CD4-positive, alpha-beta T cell treated with Interleukin-6 for 4 hours (primary cell): ENCODE data around the gene AKAP13.

Experiments
- DNase-seq: peaks from one replicate; pipeline ENCODE4 v3.0.0-alpha.2; 2020; ENCODE audit warnings: mixed read lengths

The AKAP13 gene

DNA sequence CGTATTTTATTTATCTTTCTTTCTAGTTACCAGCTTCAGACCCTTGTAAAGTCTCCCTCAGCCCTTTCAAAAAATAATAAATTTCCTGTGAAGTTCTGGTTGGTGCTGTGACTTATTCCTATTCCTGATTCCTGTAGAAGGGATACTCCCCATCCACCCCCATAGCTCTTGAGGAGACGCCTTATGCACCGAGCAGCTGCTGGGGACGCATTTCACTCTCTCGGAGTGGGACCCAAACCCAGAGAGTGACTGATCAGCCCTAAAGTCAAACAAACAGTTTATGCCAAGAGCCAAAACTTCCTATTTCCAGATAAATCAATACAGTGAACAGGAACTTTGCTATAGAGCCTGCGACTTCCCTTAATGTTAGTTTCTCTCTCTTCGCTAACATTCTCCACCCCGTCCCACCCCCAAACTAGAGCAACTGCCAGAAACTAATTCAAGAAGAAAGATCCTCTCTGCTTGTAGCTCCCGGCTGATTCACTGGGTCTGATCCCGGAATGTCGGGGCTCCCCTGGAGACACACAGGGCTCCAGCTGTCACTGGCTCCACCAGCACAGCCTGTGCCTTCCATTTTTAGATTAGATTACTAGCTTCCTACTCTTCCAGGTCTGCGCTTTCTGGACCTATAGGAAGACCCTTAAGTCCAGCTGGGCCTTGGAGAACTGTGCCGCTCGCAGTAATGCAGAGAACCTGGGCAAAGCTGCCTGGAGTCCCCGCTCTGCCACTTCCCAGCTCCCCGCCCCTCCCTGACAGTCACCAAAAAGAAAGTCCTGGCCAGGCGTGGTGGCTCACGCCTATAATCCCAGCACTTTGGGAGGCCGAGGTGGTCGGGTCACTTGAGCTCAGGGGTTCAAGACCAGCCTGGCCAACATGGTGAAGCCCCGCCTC is 369.1 kb downstream of the AKAP13 start:
- no peak for DNase-seq

DNA sequence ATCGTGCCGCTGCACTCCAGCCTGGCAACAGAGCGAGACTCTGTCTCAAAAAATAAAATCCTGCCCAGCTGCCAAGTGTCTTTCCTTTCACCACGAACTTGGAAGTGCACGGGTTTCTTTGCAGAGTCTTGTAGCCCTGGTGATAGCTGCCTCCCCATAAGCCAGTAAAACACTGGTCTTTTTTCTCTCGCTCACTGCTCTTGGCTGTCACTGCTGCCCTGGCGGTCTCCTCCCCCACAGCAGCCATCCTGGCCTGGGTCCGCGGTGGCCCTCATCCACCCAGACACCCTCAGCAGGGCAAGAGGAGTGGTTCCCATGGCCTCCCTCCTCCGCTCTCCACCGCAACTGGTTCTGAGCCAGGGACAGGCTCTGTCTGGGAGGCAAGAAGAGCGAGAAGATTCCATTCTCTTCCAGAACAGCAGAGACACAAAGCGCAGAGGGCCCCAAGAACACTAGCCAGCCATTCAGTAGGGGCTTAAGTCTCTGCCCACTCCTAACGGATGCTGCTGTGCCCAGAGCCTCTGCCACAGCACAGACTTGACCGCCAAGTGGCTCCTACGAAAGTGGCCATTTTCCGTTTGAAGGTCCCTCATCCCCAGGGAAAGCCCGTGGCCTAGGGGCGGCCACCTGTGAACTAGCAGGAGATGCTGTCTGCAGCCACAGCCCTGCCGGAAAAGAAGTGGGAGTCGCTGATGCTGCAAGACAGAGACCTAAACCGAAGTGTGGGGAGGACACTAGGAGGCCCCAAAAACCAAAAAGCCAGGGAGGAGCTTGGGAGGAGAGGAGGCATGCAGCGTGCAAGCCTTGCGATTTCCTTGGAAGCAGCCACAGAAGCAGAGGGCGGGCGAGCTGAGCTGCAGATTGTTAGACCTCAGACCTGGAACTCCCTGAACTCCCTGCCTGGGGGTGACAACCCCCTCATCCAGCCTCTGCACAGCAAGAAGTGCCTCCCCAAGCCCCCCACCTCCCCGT is 370.2 kb downstream of the AKAP13 start:
- DNase-seq: no peak

DNA sequence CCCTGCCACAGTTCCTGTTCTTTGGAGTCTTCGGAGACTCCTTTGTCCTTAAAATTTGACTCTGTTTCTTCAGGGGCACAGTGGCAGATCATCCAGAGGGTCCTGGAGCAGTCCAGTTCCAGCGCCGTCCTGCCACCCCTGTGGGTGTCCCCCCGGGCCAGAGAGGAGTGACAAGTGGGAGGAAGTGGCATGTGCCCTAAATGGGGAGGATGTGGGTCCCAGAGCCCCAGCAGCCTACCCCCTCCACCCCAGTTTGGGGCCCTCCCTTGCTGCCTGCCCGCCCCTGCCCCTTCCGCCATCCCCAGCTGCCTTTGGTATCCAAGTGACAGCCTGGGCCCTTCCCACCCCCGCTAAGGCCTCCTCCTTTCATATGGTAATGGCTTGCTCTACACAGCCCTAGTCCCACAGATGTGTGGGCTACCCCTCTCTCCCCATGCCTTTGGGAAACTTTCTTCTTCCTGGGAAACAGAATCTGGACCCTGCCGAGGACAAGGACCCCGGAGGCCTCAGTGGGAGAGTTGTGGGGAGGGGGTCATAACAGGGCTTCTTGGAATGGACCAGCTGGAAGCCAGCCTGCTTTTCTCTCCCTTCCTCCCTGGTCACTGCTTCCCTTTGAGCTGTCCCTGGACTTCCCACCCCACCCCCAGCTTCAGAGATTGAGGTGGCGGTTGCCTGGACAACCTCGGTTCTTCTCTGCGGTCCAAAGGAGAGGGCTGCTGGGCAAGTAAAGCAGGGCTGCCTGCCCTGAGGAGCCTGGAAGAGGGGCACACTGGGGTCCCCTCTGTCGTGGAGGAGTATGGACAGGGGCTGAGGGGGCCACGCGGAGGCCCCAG is 371.1 kb downstream of the AKAP13 start:
- no peak for DNase-seq

DNA sequence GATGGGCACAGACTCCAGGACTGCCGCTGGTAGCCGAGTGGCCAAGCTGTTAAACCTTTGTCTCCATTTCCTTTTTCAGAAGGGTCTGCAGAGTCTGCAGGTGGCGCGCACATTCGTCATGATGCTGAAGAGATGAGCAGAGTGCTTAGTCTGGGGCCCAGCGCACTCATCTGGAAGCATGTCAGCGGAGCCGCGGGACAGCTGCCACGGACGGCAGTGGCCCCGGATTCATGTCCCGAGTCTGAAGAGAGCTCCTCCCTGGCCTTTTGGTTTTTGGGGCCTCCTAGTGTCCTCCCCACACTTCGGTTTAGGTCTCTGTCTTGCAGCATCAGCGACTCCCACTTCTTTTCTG is 371.7 kb downstream of the AKAP13 start:
- DNase-seq: no peak

DNA sequence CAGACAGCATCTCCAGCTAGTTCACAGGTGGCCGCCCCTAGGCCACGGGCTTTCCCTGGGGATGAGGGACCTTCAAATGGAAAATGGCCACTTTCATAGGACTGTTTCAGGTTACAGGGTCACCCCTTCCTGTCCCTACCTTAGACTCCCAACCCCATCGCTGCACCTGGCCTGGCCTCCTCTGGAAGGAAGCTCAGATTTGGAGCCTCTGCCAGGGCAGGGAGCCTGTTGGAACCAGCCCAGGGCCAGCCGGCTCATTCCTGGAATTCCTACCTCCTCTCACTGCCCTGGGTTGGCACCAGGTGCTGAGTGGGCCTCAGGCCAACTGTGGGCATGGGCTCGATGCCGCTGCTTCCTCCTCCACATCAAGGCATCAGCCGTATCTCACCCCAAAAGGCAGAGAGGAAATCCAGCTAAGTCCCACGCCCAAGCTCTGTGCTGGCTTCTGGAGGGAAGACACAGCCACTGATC is 372.1 kb downstream of the AKAP13 start:
- no peak for DNase-seq

DNA sequence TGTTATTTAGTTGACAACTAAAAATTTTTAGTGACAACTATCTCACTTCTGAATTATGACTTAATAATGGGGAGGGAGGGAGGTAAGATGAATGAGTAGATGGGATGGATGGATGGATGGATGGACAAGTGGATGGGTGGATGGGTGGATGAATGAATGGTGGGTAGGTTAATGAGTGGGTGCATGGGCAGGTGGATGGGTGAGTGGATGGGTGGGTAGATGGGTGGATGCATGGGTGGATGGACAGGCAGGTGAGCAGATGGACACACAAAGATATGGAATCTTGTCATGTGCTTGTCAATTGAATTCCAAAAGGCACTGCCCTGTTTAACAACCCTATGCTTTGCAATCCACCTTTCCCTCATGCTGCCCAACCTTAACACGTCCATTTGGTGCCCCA is 372.9 kb downstream of the AKAP13 start:
- DNase-seq: no peak

DNA sequence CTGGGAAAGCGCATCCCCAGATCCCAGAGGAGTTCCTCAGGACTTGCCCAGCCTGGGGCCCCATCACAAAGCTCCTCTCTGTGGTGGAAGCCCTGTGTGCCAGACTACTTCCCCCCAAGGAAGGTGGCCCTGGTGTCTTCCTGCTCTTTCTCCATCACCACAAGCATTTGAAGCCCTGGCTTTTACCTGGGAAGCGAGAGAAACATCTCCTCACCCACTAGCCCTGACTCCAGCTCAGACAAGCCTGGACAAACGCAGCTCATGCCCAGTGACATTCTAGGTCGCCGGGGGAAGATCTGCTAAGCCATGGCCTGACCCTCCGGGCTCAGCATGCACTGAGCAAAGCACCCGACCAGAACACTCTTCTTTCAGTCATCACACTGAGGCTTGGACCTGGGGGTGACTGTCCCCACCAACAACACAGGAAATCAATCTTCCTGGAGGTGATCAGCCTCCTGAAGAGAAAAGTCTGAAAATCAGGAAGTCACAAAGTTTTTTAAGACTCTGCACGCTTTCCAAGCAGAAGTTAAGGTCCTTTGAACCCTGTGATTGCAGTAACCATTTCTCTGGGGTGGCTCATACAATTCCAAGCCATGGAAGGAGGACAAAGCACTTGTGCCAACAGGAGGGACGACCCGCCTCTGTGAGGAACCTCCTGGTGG is 373.5 kb downstream of the AKAP13 start:
- DNase-seq: no peak

DNA sequence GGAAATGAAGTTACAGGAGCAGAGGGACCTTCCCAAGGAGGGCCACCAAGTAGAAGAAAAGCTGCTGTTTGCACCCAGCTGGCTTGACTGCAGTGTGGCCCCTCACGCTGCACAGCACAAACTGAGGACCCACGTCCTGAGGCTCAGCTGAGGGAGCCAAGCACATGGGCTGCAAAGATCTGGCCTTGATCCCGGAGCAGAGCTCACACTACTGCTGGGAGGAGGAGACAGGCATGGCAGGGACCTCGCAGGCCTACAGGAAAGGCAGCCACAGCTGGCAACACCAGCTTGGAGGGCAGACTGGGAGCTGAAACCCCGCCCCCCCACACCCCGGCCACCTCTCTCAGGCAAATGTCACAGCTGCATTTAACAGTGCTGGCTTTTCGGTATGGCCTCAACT is 374.6 kb downstream of the AKAP13 start:
- no peak for DNase-seq

DNA sequence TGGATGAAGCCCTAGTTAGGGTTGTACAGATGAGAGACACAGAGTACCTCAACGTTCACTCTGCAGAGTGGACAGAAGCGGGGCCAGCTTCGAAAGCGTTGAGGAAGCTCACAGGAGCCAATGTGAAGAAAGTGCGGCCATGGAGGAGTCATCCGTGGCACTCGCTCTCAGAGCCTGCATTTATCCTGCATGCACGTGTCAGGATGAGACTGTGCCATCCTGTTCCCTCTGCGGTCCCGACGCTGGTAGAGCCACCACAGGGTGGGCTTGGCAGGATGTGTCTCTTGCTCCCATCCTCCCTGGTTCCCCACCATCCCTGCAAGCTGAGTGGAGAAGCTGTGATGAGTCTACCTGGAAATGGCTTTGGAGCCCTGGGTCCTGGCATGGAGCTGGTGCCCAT is 375.1 kb downstream of the AKAP13 start:
- DNase-seq: no peak

DNA sequence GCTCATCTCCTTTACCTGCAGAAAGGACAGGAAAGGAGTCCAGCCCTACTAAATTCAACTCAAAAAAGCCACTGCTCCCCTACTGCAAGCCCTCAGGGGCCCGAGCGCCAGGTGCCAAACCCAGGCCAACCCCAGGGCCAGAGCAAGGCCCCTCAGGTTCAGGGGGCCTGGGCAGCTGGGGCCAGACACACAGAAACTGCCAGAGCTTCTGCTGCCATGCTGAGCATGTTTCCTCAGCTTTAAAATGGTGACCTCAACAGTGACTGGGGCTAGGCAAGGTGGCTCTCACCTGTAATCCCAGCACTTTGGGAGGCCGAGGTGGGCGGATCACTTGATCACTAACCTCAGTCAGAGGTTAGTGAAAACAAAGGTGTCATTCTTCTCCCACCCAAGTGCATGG is 375.5 kb downstream of the AKAP13 start:
- DNase-seq: no peak

DNA sequence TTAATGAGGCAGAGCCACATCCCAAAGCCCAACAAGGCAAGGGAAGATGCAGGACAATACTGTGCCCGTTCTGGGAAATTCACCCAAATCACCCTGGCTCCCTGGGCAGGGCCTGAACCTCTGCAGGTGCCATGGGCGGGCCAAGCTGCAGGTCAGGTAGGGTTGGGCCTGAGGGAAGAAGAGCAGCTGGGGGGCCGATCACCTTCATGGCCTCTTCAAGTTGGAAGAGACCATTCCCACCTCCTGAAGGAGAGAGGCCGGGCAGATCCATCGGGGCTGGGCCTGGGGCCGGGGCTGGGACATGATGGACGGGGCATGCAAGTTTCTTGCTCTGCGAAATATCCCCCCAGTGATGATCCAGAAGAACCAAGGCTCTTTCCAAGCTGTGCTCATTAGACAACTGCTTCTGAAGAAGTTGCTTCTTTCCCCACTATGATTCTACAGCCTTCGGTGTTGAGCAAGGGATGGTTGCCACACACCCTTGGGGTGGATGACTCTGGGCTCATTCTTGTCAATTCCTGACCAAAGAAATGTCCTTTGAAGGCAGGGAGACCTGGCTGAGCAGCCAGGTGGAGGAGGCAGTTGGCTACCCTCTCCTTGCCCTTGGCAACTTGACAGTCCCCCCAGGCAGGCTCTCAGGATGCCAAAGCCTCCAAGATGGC is 376.1 kb downstream of the AKAP13 start:
- DNase-seq: no peak

DNA sequence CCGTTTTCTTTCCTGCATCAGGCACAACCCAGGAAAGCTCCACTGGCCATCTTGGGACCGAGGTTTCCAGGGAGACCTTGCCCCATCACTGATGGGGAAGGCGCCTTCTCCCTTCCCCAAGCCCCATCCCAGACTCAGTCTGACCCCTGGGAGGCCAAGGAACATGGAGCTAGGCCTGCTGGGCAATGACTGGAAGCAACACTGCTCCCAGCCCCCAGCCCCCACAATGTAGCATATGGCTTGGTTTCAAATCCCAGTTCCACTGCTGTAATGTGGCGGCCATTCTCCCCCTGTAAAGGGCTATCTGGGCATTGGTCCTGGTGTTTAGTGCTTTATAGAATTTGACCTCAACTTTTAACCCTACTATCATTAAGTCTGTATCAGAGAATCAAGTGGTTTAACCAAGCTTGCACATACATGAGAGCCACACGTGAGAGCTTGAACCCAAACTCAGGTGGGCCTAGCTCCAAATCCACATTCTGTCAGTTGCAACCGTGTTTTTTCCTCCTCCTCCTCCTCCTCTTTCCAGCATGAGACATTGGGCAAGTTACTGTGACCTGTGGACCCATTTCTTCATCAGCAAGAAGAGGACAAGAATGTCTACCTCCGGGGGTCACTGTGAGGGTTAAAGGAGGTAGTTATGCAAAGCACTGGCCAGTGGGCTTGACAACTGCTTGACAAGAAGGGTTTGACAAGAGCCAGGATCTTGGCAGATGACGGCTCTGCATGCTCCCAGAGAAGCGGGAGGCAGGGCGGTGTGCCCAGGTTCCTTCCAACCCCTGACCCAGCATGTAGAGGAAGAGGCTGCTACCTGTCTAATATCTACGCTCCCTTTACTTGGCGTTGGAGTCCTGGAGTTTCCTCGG is 376.9 kb downstream of the AKAP13 start:
- no peak for DNase-seq

DNA sequence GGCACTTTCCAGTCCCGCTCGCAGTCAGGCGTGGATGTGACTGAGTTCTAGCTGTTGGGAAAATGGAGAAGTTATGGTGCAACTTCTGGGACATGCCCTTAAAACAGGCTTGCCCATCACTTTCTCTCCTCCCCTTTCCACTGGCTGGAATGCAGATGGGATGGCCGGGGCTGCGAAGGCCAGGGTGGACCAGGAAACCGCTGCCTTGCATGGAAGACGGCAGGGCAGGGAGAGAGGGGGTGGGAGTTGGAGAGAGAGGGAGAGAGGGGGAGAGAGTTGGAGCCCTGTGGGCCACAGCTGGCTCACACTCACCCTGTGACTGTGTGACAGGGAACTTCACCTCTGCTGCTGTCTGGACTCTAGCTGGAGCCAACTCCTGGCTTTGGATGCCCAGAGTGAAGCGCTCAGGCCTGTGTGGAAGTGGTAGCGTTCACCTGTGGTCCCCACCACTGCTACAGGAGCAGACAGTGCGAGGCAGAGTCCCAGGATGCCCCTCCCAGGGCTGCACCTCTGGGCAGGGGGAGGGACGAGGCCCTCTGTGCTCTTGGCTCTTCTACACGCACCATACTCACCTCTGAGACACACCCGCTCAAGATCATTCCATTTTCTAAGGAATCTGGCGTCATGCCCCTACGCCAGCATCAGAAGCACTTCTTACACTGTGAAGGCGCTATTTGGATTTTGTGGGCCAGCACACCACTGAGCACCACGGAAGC is 377.7 kb downstream of the AKAP13 start:
- DNase-seq: no peak

DNA sequence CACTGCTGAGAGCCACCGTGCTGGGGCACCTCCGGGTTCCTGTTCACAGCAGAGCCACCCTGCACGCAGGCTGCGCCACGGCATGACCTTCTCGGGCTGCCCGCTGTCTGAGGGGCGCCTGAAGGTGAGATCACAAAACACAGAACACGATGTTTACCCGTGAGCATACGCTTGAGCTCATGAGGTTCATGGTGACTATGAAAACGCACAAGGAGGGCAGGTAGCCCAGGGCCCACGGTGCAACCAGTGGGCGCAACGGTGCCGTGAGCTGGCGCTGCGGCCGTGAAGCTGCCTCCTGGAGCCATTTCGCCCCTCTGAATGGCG is 378.2 kb downstream of the AKAP13 start:
- DNase-seq: no peak

DNA sequence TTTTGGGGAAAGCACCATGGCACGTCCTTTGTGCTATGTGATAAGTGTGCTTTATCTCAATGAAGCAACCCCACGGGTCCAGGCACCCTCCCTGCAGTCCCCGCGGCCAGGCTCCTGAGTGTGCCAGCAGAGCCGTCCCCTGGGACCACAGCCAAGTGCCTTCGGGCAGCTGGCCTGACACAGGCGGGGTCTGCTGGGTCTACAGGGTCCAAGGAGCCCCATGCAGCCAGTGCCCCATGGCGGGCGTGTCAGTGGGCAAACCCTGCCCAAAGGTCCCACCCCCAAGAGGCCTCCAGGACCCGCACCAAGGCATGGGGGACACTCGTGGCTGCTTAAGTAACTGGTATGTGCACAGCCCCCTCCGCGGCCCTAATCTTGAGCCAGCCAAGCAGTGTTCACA is 379.0 kb downstream of the AKAP13 start:
- no peak for DNase-seq

DNA sequence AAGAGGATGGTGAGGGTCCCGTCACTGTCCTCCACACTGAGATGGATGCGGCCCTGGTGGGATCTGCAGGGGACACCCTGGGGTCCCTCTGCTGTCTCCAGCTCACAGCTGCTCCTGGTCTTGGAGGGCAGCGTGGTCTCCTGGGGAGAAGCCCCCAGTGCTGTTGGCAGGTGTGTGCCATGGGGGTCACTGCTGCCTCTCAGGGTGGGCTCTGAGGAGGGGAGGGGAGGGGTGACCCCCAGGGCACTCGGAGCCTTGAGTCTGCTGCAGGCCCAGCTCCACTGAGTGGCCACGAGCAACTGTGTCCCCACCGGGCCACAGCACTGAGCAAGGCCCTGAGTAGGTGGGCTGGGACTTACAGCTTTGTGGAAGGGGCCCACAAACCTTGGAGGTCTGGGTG is 379.6 kb downstream of the AKAP13 start:
- no peak for DNase-seq

DNA sequence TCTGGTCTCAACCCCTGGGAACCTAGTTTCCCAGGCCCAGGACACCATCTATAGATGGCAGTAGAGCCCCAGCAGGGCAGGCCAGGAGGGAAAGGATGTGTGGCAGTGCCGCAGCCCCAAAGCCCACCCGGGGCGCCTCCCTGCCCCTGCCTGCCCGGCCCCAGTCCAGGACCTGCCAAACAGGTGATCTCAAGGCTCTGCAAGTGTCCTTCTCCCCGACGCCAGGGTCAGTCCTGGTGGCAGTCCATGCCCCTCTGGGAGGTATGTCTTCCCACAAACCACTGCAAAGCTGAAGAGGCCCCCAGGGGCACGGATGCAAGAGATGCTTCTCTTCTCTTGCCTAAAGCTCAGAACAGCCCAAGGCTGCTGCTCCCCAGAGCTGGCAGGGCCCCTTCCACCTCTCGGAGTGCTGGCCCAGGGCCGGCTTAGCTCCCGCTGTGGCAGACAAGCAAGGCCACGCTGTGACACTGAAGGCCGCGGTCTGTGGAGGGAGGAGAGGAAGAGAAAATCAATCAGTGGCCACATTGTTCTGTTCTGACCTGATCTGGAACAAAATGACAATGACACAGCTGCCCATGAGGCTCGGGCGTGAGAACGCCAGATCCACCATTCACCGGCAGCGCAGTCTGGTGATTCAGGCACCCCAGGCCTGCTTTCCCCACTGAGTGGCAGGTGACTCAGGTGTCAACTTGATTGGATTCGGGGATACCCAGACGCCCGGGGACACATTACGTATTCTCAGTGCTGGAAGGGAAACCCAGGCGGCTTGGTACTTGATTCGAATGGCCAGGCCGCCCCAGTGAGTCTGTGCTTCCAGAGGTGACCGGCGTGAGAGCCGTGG is 380.3 kb downstream of the AKAP13 start:
- no peak for DNase-seq

DNA sequence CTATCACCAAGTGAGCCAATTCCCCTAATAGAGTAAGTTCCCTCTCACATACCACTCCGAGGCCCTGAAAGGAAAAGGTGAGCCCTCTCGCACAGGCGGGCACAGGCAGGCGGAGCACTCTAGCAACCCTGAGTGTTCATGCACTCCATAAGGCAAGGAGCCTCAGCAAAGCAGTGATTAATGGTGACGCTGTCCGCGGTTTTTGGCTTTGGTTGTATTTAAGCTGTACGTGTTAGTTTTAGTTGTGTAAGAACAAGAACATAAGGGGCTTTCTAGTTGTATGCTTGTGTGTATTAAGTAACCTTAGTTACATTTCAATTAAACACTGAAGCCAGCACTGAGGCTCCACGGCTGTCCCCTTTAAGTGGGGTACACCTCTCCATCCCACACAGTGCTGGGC is 381.2 kb downstream of the AKAP13 start:
- DNase-seq: no peak

DNA sequence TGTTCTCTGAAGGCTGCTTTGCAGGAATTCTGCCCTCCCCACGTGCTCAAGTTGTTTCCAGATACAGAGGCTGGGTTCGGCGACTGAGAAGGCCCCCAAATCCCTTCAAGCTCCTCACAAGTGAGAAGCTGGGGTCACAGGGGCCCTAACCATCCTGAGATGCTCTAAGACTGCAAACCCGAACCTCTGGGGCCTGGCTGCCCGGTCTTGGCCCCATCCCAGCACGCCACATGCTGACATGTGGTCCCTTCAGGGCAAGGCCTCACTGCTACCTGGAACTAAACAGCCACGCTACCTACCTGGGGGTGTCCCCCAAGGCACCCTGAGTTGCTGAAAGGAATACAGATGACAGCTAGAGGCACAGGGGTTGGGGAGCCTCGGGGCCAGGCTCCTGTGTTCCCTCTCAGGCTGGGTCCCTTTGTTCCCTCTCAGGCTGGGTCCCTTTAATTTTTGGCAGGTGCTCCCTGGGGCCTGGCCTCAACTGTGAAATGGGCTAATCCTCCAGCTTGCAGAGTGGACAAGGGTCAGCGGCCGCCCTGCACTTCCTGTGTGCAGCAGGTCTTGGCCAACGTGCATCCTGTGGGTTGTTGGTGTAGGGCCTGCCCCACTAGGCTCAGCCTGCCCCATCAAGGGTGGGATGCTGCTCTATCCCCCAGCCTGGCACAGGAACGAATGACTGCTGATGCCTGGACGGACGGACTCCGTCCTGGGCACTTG is 381.8 kb downstream of the AKAP13 start:
- DNase-seq: no peak
